DOHH2 (cell line): ENCODE results near the gene CFAP73.

Experiments
- CTCF ChIP-seq: fragments of 200-600 bp; sonication (generic); IDR thresholded peaks from one replicate; pipeline ENCODE4 v1.5.1; 2014; ENCODE audit warnings: antibody characterized with exemption, mild to moderate bottlenecking, low read depth, low read length; ENCODE audit not compliant: poor library complexity, severe bottlenecking
- EZH2phosphoT487 ChIP-seq: fragments of 200-600 bp; sonication (generic); IDR thresholded peaks from 2 replicates; pipeline ENCODE4 v1.6.1; 2017; ENCODE audit warnings: borderline replicate concordance, mild to moderate bottlenecking, antibody characterized with exemption, low read length, moderate library complexity, mixed read lengths

GRCh38 chr12:113198296-113198695 lies 48.8 kb downstream of the CFAP73 start:
- TF ChIP-seq CTCF (no peak), EZH2phosphoT487 (no peak)
